ENCODE measurements around the gene VENTX. TPM values are rescaled to one million over a fixed set of nuclear protein-coding genes. Genes with fewer than 3 reads are reported as not detected.

VENTX gene
- total and polyA plus RNA-seq, 10 of the 15 experiments (the other 5 are each of a cell fraction or from before 2014, with no cell fraction given) = 0.05 TPM; not detected in 9

- Histone ChIP-seq H3K9me3 (replicated peaks; ENCODE audit: control insufficient read depth, insufficient read depth, low read length) (no peaks in the 10 kb centered on the region), H2AFZ (ENCODE audit: control insufficient read depth, low read depth, low read length) (no peak overlapping the region), H3K27me3 (replicated peaks in 1 of 2; ENCODE audit: control insufficient read depth in 2 of 2, insufficient read depth in 2 of 2, low read length in 1 of 2) (no peaks in the 10 kb centered on the region), H3K27ac (ENCODE audit: control insufficient read depth, insufficient read depth) (no peak overlapping the region), H3K4me3 (no peak overlapping the region), H3K36me3 (ENCODE audit: control insufficient read depth in 2 of 2, insufficient read depth in 2 of 2, low read length in 1 of 2) (no peaks in the 10 kb centered on the region), H3K4me1 (ENCODE audit: control insufficient read depth, insufficient read depth, low read length) (no peaks in the 10 kb centered on the region), H3K79me2 (ENCODE audit: control insufficient read depth, insufficient read depth, low read length) (no peaks in the 10 kb centered on the region), H4K20me1 (ENCODE audit: control insufficient read depth, insufficient read depth) (no peaks in the 10 kb centered on the region), H3K9ac (ENCODE audit: control insufficient read depth, insufficient read depth, low read length) (no peak overlapping the region), H3K4me2 (ENCODE audit: control insufficient read depth, insufficient read depth) (no peak overlapping the region)
- intact Hi-C loops (cut with micrococcal nuclease; ENCODE audit: unreplicated experiment) = no loop called here
- TF ChIP-seq ZNF274 (IDR thresholded peaks at IDR 0.05; ENCODE audit: insufficient read depth, insufficient read length) = no peak
- no peak for TF ChIP-seq PBX3 (IDR thresholded peaks at IDR 0.05; ENCODE audit: insufficient replicate concordance, low read depth, low read length)
- no peak for TF ChIP-seq TCF7 (IDR thresholded peaks at IDR 0.05; ENCODE audit: borderline replicate concordance)
- TF ChIP-seq RBBP5 (conservative IDR thresholded peaks at IDR 0.05) = no peak
- TF ChIP-seq MAX (IDR thresholded peaks at IDR 0.05; ENCODE audit: low read depth, low read length) = no peak
- TF ChIP-seq E2F4 (IDR thresholded peaks at IDR 0.05; ENCODE audit: low read depth, low read length) = no peak
- TF ChIP-seq POLR2AphosphoS5 (IDR thresholded peaks at IDR 0.05; ENCODE audit: low read length) = no peak
- no peak for TF ChIP-seq RUNX3 (IDR thresholded peaks at IDR 0.05; ENCODE audit: low read length)
- no peak for TF ChIP-seq DPF2 (IDR thresholded peaks at IDR 0.05)
- no peak for TF ChIP-seq HDAC2 (IDR thresholded peaks at IDR 0.05)
- TF ChIP-seq EZH2 (IDR thresholded peaks at IDR 0.05; ENCODE audit: borderline replicate concordance, control insufficient read depth, low read depth, low read length) = no peak
- TF ChIP-seq POLR2A (IDR thresholded peaks at IDR 0.05; ENCODE audit: low read depth, low read length) = no peak
- TF ChIP-seq FOXK2 (IDR thresholded peaks at IDR 0.05) = no peak
- in situ Hi-C loops (cut with MboI) = no loop called here
- CTCF ChIA-PET = no interaction called here
- BruUV-seq (replicated peaks) = no TSS peak
- POLR2A ChIA-PET = no interaction called here
- RAD21 ChIA-PET (ENCODE audit: unreplicated experiment) = no interaction called here
- SMC1A ChIA-PET (ENCODE audit: uncharacterized antibody, unreplicated experiment) = no interaction called here
- no peak for FAIRE-seq
- no peak for DNase-seq (ENCODE audit: low read depth, low spot score)
- no peak for ATAC-seq
- 78% methylated on average over 36 of the region's 36 CpGs for WGBS (ENCODE audit: insufficient coverage, insufficient replicate concordance, low lambda C conversion rate, missing lambda C conversion rate)
These were observed 30.5 kb upstream of the VENTX start for GRCh38 chr10:133207041-133207600.
